GM12891 (cell line): ENCODE measurements around the gene NRIP3.
"Not testable (repeated sequence)": the region's sequence is repeated elsewhere in the genome, so short reads cannot be mapped to it uniquely, and the experiment has no call there.

ENCODE experiments used
- DNase-seq: peaks from one replicate; pipeline ENCODE4 v3.0.0; 2011; ENCODE audit warnings: low spot score; ENCODE audit not compliant: insufficient read length
- FAIRE-seq: peaks from 2 replicates; lab custom pipeline; 2011; peaks lifted over from hg19 to GRCh38; lab: Jason Lieb, UNC
- PAX5 ChIP-seq: IDR thresholded peaks from 2 replicates; pipeline ENCODE4 v1.6.1; 2011; ENCODE audit warnings: low read length, moderate library complexity, mild to moderate bottlenecking; ENCODE audit not compliant: insufficient read depth, severe bottlenecking
- POLR2A ChIP-seq: IDR thresholded peaks from 2 replicates; pipeline ENCODE4 v1.6.1; 2011; ENCODE audit warnings: low read depth, low read length, control low read depth
- POLR2AphosphoS5 ChIP-seq: IDR thresholded peaks from 2 replicates; pipeline ENCODE4 v1.6.1; 2011; ENCODE audit warnings: low read depth, low read length, control low read depth
- POU2F2 ChIP-seq: IDR thresholded peaks from 2 replicates; pipeline ENCODE4 v1.6.1; 2011; ENCODE audit warnings: low read depth, mild to moderate bottlenecking, control low read depth, low read length, moderate library complexity
- SPI1 ChIP-seq: IDR thresholded peaks from 2 replicates; pipeline ENCODE4 v1.6.1; 2011; ENCODE audit warnings: low read depth, low read length, control low read depth
- TAF1 ChIP-seq: IDR thresholded peaks from 2 replicates; pipeline ENCODE4 v1.6.1; 2011; ENCODE audit warnings: low read depth, low read length, control low read depth

The NRIP3 gene

DNA sequence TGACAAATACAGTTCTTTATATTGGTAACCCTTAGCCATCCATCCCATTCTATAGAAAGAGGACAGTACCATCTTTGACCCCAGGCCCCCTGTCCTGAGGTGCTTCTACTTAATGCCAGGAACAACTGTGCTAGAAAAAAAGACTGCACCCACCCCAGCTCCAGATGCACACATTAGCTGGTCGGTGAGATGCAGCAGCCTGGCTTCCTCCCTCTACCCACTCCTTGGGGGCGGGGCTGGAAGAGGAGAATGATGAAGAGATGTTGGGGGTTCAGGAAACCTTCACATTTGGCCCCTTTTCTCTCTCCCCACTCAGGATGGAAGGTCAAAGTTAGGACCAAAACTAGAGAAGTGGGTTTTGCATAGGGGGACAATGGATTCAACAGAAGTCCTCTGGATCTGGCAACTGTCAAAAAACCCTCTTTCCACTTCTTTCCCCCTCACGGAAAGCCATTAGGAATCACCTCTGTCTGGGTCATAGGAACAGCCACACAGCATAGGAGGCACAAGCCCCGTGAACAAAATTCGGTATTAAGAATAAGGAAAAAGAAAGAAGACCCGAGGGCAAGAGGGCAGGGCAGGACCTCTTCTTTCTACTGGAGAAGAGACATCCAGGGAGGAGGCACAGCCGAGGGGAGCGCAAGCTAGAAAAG, 755 bp downstream of the NRIP3 start:
- TF ChIP-seq POLR2AphosphoS5 (no peak), SPI1 (no peak), POLR2A (no peak), TAF1 (no peak), POU2F2 (no peak)
- DNase-seq (no peak), FAIRE-seq (no peak)

GRCh38 chr11:9001736-9002135, 2.1 kb downstream of the NRIP3 start:
- no peak for TF ChIP-seq POLR2AphosphoS5
- no peak for TF ChIP-seq POLR2A
- TF ChIP-seq TAF1 = no peak
- TF ChIP-seq SPI1 = no peak
- DNase-seq (no peak), FAIRE-seq (no peak)

- no peak for FAIRE-seq
- no peak for TF ChIP-seq POU2F2
- no peak for DNase-seq
Observed at GRCh38 chr11:8998017-8998416, 5.8 kb downstream of the NRIP3 start.

- TF ChIP-seq TAF1 = no peak
- no peak for FAIRE-seq
- no peak for DNase-seq
Observed at GRCh38 chr11:8997451-8997850, 6.3 kb downstream of the NRIP3 start.

DNA sequence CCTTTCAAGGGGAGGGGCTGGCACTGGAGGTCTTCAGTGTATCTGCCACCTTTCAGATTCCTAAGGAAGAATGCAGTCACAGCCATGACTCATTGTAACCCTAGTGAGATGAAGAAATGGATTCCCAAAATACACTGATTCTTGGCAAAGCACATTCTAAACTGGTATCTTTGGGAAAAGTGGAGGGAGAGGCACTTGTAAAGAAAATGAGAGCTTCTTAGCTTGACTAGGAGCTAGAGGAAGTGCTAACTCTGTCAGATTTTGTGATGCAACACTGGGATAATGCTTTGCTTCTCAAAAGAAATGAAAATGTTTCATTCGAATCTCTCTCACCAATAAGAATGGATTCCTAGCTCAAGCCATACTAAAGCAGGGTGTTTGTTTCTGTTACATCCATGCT, 14.3 kb downstream of the NRIP3 start:
- no peak for FAIRE-seq
- DNase-seq = no peak
- TF ChIP-seq POLR2AphosphoS5 (no peak), PAX5 (no peak), TAF1 (no peak), POLR2A (no peak), POU2F2 (no peak), SPI1 (no peak)

DNA sequence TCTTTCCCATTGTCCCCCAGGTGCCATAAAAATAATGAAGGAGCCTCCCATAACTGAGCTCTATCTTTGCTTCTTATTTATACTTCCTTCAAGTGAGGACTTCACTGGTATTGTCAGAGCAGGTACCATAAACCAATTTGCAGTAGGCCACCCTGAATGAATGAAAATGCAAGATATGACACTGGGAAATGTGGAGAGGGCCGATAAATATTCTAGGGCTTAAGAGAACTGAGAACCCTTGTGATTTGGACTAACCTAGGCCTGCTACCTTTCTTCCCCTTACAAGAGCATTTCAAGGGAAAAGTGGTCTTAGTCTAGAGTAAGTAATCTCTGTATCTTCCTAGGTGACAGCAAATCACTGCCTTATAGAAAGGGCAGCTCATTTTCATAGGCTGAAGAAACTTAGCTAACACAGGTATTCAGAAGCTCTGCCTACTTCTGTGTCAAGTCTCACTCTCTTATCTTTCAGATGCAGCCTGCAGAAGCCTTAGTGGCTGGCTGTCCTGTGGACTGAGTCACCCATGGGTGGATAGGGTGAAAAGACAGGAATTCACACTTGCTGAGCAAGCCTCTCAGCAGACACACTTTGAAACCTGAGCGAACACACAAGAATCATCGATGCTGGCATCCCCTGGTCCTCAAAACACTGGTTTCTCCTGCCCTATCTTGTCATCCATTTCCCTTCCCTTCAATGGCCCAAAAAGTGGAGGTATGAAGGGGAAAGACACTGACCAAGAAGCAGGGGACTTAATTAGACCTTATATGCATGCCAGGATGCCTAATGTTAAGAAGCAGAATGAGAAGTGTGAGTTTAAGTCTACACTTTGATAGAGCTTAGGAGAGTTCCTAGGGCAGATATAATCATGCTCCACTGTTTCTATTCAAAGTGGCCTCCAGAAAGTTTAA, 15.2 kb downstream of the NRIP3 start:
- no peak for DNase-seq
- TF ChIP-seq POLR2A (no peak), TAF1 (no peak), PAX5 (no peak), POLR2AphosphoS5 (no peak), SPI1 (no peak), POU2F2 (no peak)
- no peak for FAIRE-seq

DNA sequence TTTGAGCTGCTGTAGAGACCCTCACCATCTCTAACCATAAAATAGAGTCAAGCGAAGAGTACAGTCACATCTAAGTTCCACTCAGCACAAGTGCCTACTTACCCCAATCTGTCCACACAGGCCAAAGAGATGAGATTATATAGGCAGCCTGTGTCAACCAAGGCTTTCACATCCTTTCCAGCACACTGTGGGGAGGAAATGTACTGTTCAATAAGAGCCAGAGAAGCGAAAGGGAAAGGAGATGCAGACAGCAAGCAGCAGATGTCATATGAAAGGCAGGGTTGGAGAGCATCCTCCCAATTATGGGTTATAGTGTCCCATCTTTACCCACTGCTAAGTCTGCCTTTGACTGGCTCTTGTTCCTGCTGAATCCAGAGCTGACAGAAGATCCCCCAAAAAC, 16.4 kb downstream of the NRIP3 start:
- DNase-seq (no peak), FAIRE-seq (no peak)
- TF ChIP-seq PAX5 (no peak), SPI1 (no peak), POU2F2 (no peak), POLR2AphosphoS5 (no peak), POLR2A (no peak), TAF1 (no peak)

DNA sequence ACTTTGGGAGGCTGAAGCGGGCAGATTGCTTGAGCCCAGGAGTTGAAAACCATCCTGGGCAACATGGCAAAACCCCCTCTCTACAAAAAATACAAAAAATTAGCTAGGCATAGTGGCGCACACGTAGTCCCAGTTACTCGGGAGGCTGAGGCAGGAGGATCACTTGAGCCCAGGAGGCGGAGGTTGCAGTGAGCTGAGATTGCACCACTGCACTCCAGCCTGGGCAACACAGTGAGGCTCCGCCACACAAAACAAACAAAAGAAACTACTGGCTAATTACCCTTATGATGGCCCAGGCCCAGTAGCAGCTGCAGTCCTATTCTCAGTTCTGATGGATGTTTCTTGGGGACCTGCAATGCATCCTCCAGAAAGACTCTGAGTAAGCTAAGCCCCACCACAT, 17.0 kb downstream of the NRIP3 start:
- not testable (repeated sequence) for DNase-seq, FAIRE-seq

DNA sequence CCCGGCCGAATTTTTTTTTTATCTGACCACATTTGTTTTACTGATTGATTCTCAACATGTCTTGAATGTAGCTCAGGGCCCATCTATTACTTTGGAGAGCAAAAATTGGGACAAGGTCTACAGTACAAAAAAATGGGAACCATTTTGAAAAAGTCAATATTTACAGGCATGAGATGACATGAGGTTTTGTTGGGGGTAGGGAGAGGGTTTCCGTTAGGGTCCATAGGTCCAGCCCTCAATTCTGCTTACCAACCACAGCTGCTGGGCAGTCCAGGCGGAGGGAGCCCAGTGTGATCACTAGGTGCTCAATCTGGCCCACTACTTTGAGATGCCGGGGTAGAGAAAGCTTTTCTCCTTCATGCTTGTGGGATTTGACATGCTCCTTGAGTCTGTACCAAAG, 18.3 kb downstream of the NRIP3 start:
- no peak for FAIRE-seq
- TF ChIP-seq TAF1 (no peak), POLR2AphosphoS5 (no peak), POU2F2 (no peak), PAX5 (no peak), POLR2A (no peak), SPI1 (no peak)
- DNase-seq = no peak

DNA sequence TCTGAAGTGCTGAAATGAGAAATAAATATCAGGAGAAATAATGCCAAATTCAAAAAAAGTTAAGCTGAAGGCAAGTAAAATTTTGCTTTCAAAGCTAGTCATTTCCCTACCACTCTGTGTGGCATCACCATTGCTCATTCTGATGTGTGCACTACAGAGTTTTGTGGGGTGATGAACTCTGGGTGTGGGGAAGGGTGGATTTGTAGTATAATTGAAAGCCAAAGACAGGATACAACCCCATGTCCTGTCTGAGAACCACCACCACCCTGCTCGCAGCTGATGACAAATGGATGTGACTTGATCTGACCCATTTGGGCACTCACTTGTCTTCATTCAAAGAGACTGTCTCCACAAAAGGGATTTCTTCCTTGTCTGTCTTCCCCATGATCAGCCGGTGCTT, 20.2 kb downstream of the NRIP3 start:
- FAIRE-seq (no peak), DNase-seq (no peak)
- no peak for TF ChIP-seq POLR2AphosphoS5
- TF ChIP-seq POU2F2 = no peak

DNA sequence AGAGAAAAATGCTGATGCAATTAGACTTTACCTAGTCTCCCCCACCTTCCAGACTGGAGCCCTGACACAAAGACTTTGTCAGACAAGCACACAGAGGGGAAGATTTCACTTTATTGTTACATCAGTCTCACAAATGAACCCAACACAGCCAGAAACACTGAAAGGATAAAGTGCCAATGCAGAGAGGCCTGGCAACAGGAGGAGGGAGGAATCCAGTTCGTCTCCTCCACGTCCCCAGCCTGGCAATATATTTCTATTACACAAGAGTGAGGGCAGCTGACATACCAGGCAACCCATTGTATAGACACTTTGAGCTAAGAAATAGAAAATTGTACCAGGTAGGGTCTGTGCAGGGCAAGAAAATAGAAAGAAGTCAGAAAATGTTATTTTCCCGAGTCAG, 23.3 kb downstream of the NRIP3 start:
- FAIRE-seq (no peak), DNase-seq (no peak)
- TF ChIP-seq TAF1 (no peak), PAX5 (no peak), POLR2AphosphoS5 (no peak), POU2F2 (no peak), POLR2A (no peak), SPI1 (no peak)

DNA sequence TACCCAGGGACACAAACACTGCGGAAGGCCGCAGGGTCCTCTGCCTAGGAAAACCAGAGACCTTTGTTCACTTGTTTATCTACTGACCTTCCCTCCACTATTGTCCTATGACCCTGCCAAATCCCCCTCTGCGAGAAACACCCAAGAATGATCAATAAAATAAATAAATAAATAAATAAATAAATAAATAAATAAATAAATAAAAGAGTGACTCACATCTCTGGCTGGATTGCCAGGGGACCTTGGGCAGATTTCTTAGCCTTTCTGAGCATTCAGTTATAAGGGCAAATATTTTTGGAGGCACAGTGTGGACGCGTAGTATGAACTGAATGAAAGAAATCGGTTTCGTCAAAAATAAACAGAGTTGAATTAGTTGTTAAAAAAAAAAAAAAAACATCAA, 24.4 kb downstream of the NRIP3 start:
- FAIRE-seq, DNase-seq: not testable (repeated sequence)
